8988T (cell line): ENCODE results near the gene RNF223.
A peak's percentile ranks its signal among the peaks of the same experiment; 100 is the strongest.
"Not testable (repeated sequence)": the region's sequence is repeated elsewhere in the genome, so short reads cannot be mapped to it uniquely, and the experiment has no call there.

Source experiments
- DNase-seq: peaks from one replicate; pipeline ENCODE4 v3.0.0; 2011

The RNF223 gene

GRCh38 chr1:1106510-1107221 lies 32.6 kb upstream of the RNF223 start:
- no peak for DNase-seq

GRCh38 chr1:1104152-1104551 lies 30.0 kb upstream of the RNF223 start:
- not testable (repeated sequence) for DNase-seq

GRCh38 chr1:1101503-1101902 lies 27.4 kb upstream of the RNF223 start:
- no peak for DNase-seq

GRCh38 chr1:1100296-1100695 lies 26.2 kb upstream of the RNF223 start:
- no peak for DNase-seq

- no peak for DNase-seq
Measured at GRCh38 chr1:1099506-1100183, 25.5 kb upstream of the RNF223 start.

- no peak for DNase-seq
Measured at GRCh38 chr1:1098681-1099421, 24.7 kb upstream of the RNF223 start.

GRCh38 chr1:1096136-1096535 lies 22.0 kb upstream of the RNF223 start:
- DNase-seq: not testable (repeated sequence)

GRCh38 chr1:1094981-1095380 lies 20.9 kb upstream of the RNF223 start:
- DNase-seq: no peak

GRCh38 chr1:1093610-1093943 lies 19.5 kb upstream of the RNF223 start:
- no peak for DNase-seq

GRCh38 chr1:1092894-1093609 lies 18.9 kb upstream of the RNF223 start:
- peak; percentile 17 for DNase-seq

- DNase-seq: no peak
Measured at GRCh38 chr1:1092149-1092855, 18.2 kb upstream of the RNF223 start.

GRCh38 chr1:1091344-1092148 lies 17.4 kb upstream of the RNF223 start:
- no peak for DNase-seq

GRCh38 chr1:1090424-1091343 lies 16.6 kb upstream of the RNF223 start:
- DNase-seq: peak; percentile 11

- DNase-seq: no peak
Measured at GRCh38 chr1:1089731-1090423, 15.8 kb upstream of the RNF223 start.

GRCh38 chr1:1088801-1089680 lies 14.9 kb upstream of the RNF223 start:
- peak; percentile 37 for DNase-seq

GRCh38 chr1:1088029-1088800 lies 14.1 kb upstream of the RNF223 start:
- DNase-seq: peak; percentile 32

- DNase-seq: no peak
Measured at GRCh38 chr1:1087351-1088028, 13.4 kb upstream of the RNF223 start.
